ENCODE results near the gene PRPF40A. TPM values are rescaled to one million over a fixed set of nuclear protein-coding genes. Genes with fewer than 3 reads are reported as not detected.
"Not testable (repeated sequence)": the region's sequence is repeated elsewhere in the genome, so short reads cannot be mapped to it uniquely, and the experiment has no call there.

The PRPF40A gene
- total RNA-seq, result 100 to 1,000 TPM; 124 to 150 TPM

DNA sequence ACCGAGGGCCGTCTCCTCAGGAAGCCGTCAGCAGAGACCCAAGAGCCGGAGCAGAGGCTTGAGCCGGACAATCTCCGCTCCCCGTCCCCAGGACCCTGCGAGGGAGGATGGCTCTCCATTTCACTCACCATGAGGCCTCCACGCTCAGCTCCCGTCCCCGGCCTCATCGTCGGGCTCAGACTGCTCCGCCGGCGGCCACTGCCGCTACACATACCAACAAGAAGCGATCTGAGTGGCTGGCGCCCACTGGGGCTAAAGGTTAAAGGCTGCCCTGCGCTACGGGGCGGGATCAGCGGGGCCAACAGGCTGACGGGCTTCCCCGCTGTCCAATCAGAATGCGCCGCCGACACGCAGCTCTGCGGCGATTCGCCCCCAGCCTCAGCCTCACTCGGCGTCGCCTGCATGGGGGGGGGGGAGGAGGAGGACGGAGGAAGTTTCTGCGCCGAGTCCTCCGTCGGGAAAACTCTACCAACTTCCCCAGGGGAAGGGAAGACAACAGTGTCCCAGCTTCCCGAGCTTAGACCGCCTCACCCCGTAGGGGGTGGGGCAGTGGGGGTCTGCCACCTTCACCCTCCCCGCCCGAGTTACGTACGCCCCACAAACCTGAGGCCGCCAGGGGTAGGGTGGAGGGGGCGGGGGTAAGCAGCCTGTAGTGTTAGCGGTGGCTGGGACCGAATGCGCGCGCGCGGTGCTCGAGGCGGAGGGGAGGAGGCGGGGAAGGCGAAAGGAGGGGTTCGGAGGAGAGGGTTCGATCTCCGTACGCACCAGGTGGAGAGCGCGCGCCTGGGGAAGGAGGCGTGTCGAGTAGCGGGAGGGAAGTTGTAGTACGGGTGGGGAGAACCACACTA is at the start of gene PRPF40A:
TSS of gene PRPF40A (minus strand) at position 234 of the 848 bp plus-strand sequence. CDS start at position 212, 22 bp downstream.
- peak; percentile 86 to 90 for ATAC-seq
- Mint-ChIP-seq H3K36me3 (peaks cover 28% of the 10 kb centered on the region), H3K9me3 (no peaks in the 10 kb centered on the region), H3K27me3 (no peaks in the 10 kb centered on the region), H3K4me3 (peak within 1 kb of the TSS; percentile 100), H3K27ac (peak within 1 kb of the TSS; percentile 93 to 96), H3K4me1 (ENCODE audit: low read depth in 2 of 2) (peaks cover 36 to 53% of the 10 kb centered on the region in 2 donors)
- DNase-seq (ENCODE audit: low spot score), result peak; percentile 99

DNA sequence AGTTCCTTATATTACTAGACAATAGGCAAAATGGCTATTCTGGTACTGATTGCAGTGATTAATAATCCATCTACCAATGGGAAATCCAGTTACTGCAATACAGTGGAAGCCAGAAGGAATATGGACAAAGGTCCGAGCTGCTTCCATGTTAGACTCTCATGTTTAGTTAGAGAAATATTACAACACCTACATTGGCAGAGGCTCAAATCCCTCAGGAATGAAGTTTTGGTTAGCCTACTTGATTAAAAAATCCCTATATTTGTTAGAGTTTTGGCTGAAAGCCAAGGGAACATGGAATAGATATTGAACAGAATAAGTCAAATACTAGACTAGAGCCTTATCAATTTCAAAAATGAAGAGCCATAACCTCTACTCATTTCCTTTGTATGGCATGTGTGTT is 49.7 kb upstream of the PRPF40A start:
- Mint-ChIP-seq H3K27ac (no peak overlapping the region), H3K4me1 (ENCODE audit: low read depth in 2 of 2) (peaks cover 0 to 3% of the 10 kb centered on the region in 2 donors), H3K27me3 (no peaks in the 10 kb centered on the region), H3K36me3 (peaks cover 6% of the 10 kb centered on the region), H3K4me3 (no peak overlapping the region), H3K9me3 (no peaks in the 10 kb centered on the region)
- DNase-seq (ENCODE audit: low spot score) (no peak), ATAC-seq (no peak)

DNA sequence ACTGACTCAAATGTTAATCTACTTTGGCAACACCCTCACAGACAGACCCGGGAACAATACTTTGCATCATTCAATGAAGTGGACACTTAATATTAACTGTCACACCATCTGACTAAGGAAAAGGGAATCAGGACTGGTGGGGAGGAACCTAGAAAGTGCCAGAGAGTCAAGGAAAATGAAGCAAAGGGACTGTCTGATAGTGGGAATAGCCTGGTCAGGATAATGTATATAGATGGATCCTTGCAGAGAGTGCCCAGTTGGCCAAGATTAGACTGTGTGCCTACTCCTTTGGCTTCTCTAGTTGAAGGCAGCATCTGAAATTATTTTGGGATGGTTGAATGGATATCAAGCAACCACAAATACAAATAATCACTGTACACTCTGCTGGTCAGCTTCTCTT is 46.4 kb upstream of the PRPF40A start:
- H3K36me3 Mint-ChIP-seq, result peaks cover 15% of the 10 kb centered on the region
- H3K4me3 Mint-ChIP-seq, result no peak overlapping the region
- no peaks in the 10 kb centered on the region for H3K9me3 Mint-ChIP-seq
- ATAC-seq, result no peak
- H3K27ac Mint-ChIP-seq, result no peak overlapping the region
- DNase-seq (ENCODE audit: low spot score), result no peak
- no peaks in the 10 kb centered on the region for H3K27me3 Mint-ChIP-seq
- H3K4me1 Mint-ChIP-seq (ENCODE audit: low read depth in 2 of 2), result peaks cover 0 to 3% of the 10 kb centered on the region in 2 donors

DNA sequence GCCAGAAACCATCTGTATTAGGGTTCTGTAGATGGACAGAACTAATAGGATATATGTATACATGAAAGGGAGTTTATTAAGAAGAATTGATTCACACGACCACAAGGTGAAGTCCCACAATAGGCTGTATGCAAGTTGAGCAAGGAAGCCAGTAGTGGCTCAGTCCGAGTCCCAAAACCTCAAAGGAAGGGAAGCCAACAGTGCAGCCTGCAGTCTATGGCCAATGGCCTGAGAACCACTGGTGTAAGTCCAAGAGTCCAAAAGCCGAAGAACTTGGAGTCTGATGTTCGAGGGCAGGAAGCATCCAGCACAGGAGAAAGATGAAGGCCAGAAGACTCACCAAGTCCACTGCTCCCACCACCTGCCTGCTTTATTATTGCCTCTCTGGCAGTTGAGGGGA is 45.9 kb upstream of the PRPF40A start:
- not testable (repeated sequence) for H3K4me3 Mint-ChIP-seq; ATAC-seq; H3K9me3 Mint-ChIP-seq; H3K4me1 Mint-ChIP-seq (ENCODE audit: low read depth in 2 of 2); DNase-seq (ENCODE audit: low spot score); H3K27ac Mint-ChIP-seq; H3K27me3 Mint-ChIP-seq
- H3K36me3 Mint-ChIP-seq, result peaks cover 15% of the 10 kb centered on the region

DNA sequence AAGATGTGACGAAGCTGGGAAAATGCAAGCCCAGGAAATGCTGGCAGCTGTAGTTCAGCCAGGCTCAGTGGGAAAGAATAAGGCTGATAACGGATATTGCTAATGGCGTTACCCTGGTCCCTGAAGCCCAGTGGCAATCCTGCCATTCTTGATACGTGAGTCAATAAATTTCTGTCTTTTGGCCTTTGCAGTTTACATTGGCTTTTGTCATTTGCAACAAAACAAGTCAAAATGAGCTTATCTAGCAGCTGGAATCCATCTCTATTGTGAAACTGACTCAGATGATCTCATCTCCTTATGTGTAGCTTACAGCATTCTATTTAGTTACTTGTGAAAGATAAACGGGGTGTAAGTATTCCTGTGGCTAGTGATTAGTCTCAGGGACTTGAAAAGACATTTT is 44.9 kb upstream of the PRPF40A start:
- H3K4me1 Mint-ChIP-seq (ENCODE audit: low read depth in 2 of 2), result no peaks in the 10 kb centered on the region
- no peaks in the 10 kb centered on the region for H3K9me3 Mint-ChIP-seq
- H3K27ac Mint-ChIP-seq, result no peak overlapping the region
- DNase-seq (ENCODE audit: low spot score) (no peak), ATAC-seq (no peak)
- H3K27me3 Mint-ChIP-seq, result no peaks in the 10 kb centered on the region
- peaks cover 15% of the 10 kb centered on the region for H3K36me3 Mint-ChIP-seq
- no peak overlapping the region for H3K4me3 Mint-ChIP-seq

DNA sequence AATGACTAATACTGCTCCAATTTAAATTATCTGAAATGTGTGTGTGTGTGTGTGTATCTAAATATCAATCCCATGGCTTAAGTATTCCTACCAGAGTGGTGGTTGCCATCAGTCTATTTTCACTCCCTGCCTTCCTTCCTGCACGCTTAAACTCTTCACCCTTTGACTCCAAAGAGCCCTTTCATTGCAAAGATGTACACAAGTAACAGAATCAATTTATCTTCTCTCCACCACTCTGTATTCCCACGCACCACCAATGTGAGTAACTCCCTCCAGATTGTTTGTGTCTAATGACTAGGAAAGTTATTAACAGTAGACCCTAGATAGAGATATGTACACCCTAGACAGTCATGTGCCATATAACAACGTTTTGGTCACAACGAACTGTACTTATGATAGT is 44.0 kb upstream of the PRPF40A start:
- no peak for DNase-seq (ENCODE audit: low spot score)
- Mint-ChIP-seq H3K4me1 (ENCODE audit: low read depth in 2 of 2) (no peaks in the 10 kb centered on the region), H3K27me3 (no peaks in the 10 kb centered on the region), H3K4me3 (no peak overlapping the region), H3K9me3 (no peaks in the 10 kb centered on the region), H3K36me3 (peaks cover 15% of the 10 kb centered on the region), H3K27ac (no peak overlapping the region)
- no peak for ATAC-seq

DNA sequence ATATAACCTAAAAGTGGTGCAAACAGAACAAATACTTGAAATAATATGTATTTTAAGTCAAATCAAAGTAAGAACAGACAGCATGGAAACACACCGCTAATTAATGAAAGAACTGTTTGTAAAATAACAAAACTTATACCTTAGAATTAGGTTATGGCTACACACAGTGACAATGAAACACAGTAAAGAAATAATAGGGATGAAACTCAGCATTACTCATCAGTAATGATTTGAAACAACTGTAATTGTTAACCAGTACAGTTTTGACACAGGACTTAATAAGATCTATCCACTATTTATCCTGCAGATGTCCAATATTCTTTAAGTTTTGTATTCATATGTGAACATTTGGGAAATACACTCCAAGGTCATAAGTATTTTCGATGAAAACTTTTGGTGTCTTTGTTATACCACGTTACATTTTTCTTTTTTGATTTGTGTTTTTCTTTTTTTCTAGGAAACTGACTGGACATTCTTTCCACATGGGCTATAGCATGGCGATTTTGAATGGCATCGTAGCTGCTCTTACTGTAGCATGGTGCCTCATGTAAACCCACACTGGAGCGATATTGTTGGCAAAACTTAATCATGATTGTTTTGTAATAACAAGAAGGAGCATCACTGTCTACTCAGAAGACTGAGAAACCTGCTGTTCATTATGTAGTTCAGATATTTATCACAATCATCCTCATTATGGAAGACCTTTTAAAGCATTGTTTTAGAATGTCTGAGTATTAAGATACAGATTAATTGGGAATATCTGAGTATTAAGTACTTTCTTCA is 42.2 kb upstream of the PRPF40A start:
- no peak overlapping the region for H3K27ac Mint-ChIP-seq
- no peak for ATAC-seq
- peaks cover 15% of the 10 kb centered on the region for H3K36me3 Mint-ChIP-seq

DNA sequence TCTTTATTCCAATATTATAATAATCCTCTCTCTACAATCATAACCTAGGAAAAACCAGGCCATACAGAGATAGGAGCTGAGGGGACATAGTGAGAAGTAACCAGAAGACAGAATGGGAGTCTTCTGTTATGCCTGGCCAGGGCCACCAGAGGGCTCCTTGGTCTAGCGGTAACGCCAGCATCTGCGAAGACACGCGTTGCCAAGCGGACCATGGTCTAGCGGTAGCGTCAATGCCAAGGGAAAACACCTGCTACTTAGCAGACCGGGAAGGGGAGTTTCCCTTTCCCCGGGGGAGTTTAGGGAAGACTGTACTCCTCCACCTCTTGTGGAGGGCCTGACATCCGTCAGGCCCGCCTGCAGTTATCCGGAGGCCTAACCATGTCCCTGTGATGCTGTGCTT is 37.8 kb upstream of the PRPF40A start:
- no peak overlapping the region for H3K27ac Mint-ChIP-seq
- ATAC-seq, result no peak
- DNase-seq (ENCODE audit: low spot score), result no peak
- no peak overlapping the region for H3K4me3 Mint-ChIP-seq
- H3K36me3 Mint-ChIP-seq, result no peaks in the 10 kb centered on the region
- no peaks in the 10 kb centered on the region for H3K9me3 Mint-ChIP-seq
- H3K27me3 Mint-ChIP-seq, result no peaks in the 10 kb centered on the region
- H3K4me1 Mint-ChIP-seq (ENCODE audit: low read depth in 2 of 2), result peaks cover 0 to 5% of the 10 kb centered on the region in 2 donors

More for the DNA sequence above, 42.2 kb upstream of the PRPF40A start:
- Mint-ChIP-seq H3K27me3 (no peaks in the 10 kb centered on the region), H3K4me1 (ENCODE audit: low read depth in 2 of 2) (no peaks in the 10 kb centered on the region), H3K4me3 (no peak overlapping the region), H3K9me3 (no peaks in the 10 kb centered on the region)
- DNase-seq (ENCODE audit: low spot score), result no peak

DNA sequence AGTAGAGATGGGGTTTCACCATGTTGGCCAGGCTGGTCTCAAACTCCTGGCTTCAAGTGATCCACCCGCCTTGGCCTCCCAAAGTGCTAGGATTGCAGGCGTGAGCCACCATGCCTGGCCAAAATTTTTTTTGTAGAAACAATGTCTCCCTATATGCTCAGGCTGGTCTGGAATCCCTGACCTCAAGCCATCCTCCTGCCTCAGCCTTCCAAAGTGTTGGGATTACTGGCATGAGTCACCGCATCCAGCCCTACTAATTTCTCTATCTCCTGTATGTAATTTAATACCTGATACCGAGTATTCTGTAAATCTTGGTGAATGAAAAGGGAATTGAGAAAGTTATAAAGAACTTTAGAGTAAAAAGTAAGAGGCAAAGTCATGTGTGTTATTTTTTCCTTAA is 30.5 kb upstream of the PRPF40A start:
- H3K4me3 Mint-ChIP-seq; H3K9me3 Mint-ChIP-seq; H3K27ac Mint-ChIP-seq; H3K27me3 Mint-ChIP-seq; ATAC-seq; DNase-seq (ENCODE audit: low spot score); H3K36me3 Mint-ChIP-seq; H3K4me1 Mint-ChIP-seq (ENCODE audit: low read depth in 2 of 2): not testable (repeated sequence)

DNA sequence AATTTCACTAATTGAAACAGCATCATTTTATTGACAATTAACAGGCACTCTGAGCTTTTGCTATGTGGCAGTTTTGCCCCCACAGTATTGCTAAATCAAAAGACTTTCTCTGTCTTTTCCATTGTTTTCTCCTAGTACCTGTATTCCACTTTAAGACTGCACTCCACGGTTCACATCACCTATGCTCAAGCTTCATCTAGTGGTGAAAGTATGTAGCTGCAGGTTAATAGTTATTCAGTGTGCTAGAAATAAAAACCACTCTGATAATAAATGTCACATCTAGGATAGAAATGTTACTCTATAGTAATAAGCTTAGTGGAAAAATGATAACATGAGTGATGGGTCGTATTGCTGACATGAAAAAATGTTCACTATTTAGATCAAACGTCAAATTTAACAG is 25.7 kb upstream of the PRPF40A start:
- Mint-ChIP-seq H3K36me3 (peaks cover 11% of the 10 kb centered on the region), H3K27me3 (no peaks in the 10 kb centered on the region), H3K9me3 (no peaks in the 10 kb centered on the region), H3K27ac (no peak overlapping the region), H3K4me3 (no peak overlapping the region), H3K4me1 (ENCODE audit: low read depth in 2 of 2) (peaks cover 4 to 9% of the 10 kb centered on the region in 2 donors)
- ATAC-seq, result no peak
- no peak for DNase-seq (ENCODE audit: low spot score)

DNA sequence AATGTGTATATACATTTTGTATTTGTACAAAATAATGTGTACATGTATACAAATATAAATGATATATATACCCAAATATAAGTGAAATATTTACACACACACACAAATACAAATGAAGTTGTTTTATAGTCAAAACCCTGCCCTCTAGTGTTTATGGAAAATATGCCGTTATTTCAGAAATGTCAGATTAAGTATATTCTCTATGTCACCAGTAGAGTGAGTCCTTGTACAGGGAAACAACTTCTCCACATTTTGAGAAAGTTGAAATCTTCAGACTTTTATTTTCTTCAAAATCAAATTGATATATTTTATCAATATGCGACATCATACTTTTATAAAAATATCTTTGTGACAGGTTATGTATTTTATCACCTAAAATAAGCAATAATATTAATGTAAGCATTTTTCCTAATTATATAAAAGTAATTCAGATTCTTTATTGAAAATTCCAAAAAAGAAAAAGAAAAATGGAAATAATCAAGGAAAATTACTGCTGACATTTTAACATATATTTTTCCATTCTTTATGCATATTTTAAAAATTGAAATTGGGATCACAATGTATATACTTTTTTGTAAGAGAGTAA is 23.6 kb upstream of the PRPF40A start:
- no peak for DNase-seq (ENCODE audit: low spot score)
- no peaks in the 10 kb centered on the region for H3K9me3 Mint-ChIP-seq
- H3K4me3 Mint-ChIP-seq, result no peak overlapping the region
- no peak overlapping the region for H3K27ac Mint-ChIP-seq
- peaks cover 6% of the 10 kb centered on the region for H3K36me3 Mint-ChIP-seq
- no peak for ATAC-seq
- H3K4me1 Mint-ChIP-seq (ENCODE audit: low read depth in 2 of 2), result peaks cover 5 to 6% of the 10 kb centered on the region in 2 donors
- H3K27me3 Mint-ChIP-seq, result no peaks in the 10 kb centered on the region

DNA sequence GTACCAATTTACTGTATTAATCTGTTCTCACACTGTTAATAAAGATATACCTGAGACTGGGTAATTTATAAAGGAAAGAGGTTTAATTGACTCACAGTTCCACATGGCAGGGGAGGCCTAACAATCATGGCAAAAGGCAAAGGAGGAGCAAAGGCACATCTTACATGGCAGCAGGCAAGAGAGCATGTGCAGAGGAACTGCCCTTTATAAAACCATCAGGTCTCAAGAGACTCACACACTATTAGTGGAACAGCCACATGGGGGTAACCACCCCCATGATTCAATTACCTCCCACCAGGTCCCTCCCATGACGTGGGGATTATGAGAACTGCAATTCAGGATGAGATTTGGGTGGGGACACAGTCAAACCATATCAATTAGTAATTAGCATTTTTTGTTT is 22.4 kb upstream of the PRPF40A start:
- not testable (repeated sequence) for H3K4me1 Mint-ChIP-seq (ENCODE audit: low read depth in 2 of 2); H3K36me3 Mint-ChIP-seq; ATAC-seq; H3K4me3 Mint-ChIP-seq; H3K9me3 Mint-ChIP-seq; DNase-seq (ENCODE audit: low spot score); H3K27ac Mint-ChIP-seq; H3K27me3 Mint-ChIP-seq

DNA sequence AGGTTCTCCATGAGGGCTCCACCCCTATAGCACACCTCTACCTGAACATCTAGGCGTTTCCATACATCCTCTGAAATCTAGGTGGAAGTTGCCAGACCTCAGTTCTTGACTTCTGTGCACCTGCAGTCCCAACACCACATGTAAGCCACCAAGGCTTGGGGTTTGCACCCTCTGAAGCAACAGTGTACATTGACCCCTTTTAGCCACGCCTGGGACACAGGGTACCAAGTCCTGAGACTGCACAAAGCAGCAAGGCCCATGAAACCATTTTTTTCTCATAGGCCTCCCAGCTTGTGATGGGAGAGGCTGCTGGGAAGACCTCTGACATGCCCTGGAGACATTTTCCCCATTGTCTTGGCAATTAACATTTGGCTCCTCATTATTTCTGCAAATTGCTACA is 21.2 kb upstream of the PRPF40A start:
- no peak for ATAC-seq
- DNase-seq (ENCODE audit: low spot score), result no peak
- H3K4me1 Mint-ChIP-seq (ENCODE audit: low read depth in 2 of 2), result peaks cover 5 to 6% of the 10 kb centered on the region in 2 donors
- H3K36me3 Mint-ChIP-seq, result peaks cover 6% of the 10 kb centered on the region
- no peak overlapping the region for H3K27ac Mint-ChIP-seq
- H3K27me3 Mint-ChIP-seq, result no peaks in the 10 kb centered on the region
- no peak overlapping the region for H3K4me3 Mint-ChIP-seq
- no peaks in the 10 kb centered on the region for H3K9me3 Mint-ChIP-seq

DNA sequence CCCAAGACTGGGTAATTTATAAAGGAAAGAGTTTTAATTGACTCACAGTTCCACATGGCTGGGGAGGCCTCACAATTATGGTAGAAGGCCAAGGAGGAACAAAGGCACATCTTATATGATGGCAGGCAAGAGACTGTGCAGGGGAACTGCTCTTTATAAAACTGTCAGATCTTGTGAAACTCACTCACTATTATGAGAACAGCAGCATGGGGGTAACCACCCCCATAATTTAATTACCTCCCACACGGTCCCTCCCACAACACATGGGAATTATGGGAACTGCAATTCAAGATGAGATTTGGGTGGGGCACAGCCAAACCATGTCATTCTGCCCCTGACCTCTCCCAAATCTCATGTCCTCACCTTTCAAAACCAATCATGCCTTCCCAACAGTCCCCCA is 20.2 kb upstream of the PRPF40A start:
- H3K27ac Mint-ChIP-seq; ATAC-seq; H3K9me3 Mint-ChIP-seq; H3K4me3 Mint-ChIP-seq; H3K36me3 Mint-ChIP-seq; DNase-seq (ENCODE audit: low spot score); H3K4me1 Mint-ChIP-seq (ENCODE audit: low read depth in 2 of 2); H3K27me3 Mint-ChIP-seq: not testable (repeated sequence)

Data from natural killer cell treated with Interleukin-12 subunit alpha and Interleukin-12 subunit beta and Interleukin-15 and Interleukin-18, amount 100 ng/mL, for 72 hours (primary cell).